ENCODE data around the gene TMCC2.

DNA sequence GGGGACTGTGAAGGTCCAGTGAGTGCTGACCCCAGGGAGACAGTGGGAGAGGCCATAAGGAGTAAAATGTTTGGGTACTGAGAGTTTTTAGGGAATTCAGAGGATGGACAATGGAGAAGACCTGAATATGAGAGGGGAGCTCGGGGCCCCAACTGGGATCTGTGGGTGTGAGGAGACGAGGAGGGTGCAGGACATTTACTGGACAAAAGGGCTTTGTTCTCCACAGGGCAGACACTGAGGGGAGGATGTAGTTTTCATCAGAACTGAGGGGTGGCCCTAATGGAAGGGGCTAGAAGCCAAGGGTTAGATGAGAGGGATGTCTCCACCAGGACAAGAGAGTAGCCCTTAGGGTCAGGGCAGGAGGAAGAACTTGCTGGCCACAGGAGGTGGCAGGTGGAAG lies 30.0 kb downstream of the TMCC2 start:
- TF ChIP-seq, protein P1, sequence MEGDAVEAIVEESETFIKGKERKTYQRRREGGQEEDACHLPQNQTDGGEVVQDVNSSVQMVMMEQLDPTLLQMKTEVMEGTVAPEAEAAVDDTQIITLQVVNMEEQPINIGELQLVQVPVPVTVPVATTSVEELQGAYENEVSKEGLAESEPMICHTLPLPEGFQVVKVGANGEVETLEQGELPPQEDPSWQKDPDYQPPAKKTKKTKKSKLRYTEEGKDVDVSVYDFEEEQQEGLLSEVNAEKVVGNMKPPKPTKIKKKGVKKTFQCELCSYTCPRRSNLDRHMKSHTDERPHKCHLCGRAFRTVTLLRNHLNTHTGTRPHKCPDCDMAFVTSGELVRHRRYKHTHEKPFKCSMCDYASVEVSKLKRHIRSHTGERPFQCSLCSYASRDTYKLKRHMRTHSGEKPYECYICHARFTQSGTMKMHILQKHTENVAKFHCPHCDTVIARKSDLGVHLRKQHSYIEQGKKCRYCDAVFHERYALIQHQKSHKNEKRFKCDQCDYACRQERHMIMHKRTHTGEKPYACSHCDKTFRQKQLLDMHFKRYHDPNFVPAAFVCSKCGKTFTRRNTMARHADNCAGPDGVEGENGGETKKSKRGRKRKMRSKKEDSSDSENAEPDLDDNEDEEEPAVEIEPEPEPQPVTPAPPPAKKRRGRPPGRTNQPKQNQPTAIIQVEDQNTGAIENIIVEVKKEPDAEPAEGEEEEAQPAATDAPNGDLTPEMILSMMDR (IDR thresholded peaks at IDR 0.05) = no peak
- TF ChIP-seq POLR2AphosphoS5 (IDR thresholded peaks at IDR 0.05) = no peak
- TF ChIP-seq POLR2A (IDR thresholded peaks at IDR 0.05) = no peak

Data from prostate gland (tissue), 2 donors.